Fibroblast of lung (primary cell): Measurements from ENCODE around the gene KIRREL3.

ENCODE experiments used
- CTCF ChIP-seq, 2 donors: IDR thresholded peaks in 1 of 2; conservative IDR thresholded peaks in 1 of 2; 1 replicate in 1 of 2; 2 replicates in 1 of 2; pipeline ENCODE4 v1.5.1; 2011 to 2012; ENCODE audit warnings: low read length in 2 of 2, control low read depth in 1 of 2, inconsistent platforms in 1 of 2, low read depth in 1 of 2, mild to moderate bottlenecking in 1 of 2
- EZH2 ChIP-seq: IDR thresholded peaks from 2 replicates; pipeline ENCODE4 v1.5.1; 2012; ENCODE audit warnings: low read length, control low read depth, mild to moderate bottlenecking; ENCODE audit errors: missing control alignments

- no peak for TF ChIP-seq CTCF (conservative IDR thresholded peaks at IDR 0.05 in 1 of 2, IDR thresholded peaks at IDR 0.05 in 1 of 2; ENCODE audit: low read depth in 1 of 2, low read length in 2 of 2)
- TF ChIP-seq EZH2, result no peak
Measured at GRCh38 chr11:126461096-126461440, 539.5 kb downstream of the KIRREL3 start.
